ENCODE data around the gene RLN1. TPM values are rescaled to one million over a fixed set of nuclear protein-coding genes. Genes with fewer than 3 reads are reported as not detected.

RLN1 gene
- polyA plus RNA-seq, 1 of the 3 experiments (the other 2 are of a cell fraction), result 0.23 TPM

GRCh38 chr9:5355226-5355625, 15.6 kb upstream of the RLN1 start:
- Histone ChIP-seq H3K27me3 (ENCODE audit: insufficient read depth) (no peaks in the 10 kb centered on the region), H3K27ac (ENCODE audit: low read depth in 2 of 2, low read length in 1 of 2) (no peak overlapping the region; a peak in 1 of 4 replicates), H3K4me1 (ENCODE audit: control insufficient read depth in 1 of 2, insufficient read depth in 2 of 2, low read depth in 1 of 2, low read length in 1 of 2) (peaks cover 0 to 11% of the 10 kb centered on the region in 2 experiments; a peak in 2 of 4 replicates), H2AFZ (ENCODE audit: low read depth) (no peak overlapping the region), H4K20me1 (ENCODE audit: insufficient read depth) (no peaks in the 10 kb centered on the region), H3K9me3 (no peaks in the 10 kb centered on the region), H3K4me2 (no peak overlapping the region), H3K79me2 (ENCODE audit: insufficient read depth) (no peaks in the 10 kb centered on the region), H3K9ac (no peak overlapping the region), H3K9me2 (no peaks in the 10 kb centered on the region), H3F3A (replicated peaks; ENCODE audit: insufficient read depth) (no peaks in the 10 kb centered on the region), H3K4me3 (ENCODE audit: low read depth in 2 of 2, low read length in 1 of 2) (no peak overlapping the region), H3K36me3 (replicated peaks in 1 of 2; ENCODE audit: control insufficient read depth in 1 of 2, insufficient read depth in 2 of 2, low read length in 1 of 2) (peaks cover 0 to 10% of the 10 kb centered on the region in 2 experiments)
- TF ChIP-seq MXI1 (IDR thresholded peaks at IDR 0.05; ENCODE audit: low read depth, low read length), result no peak
- no peak for TF ChIP-seq CHD2 (IDR thresholded peaks at IDR 0.05; ENCODE audit: low read length, partially characterized antibody)
- TF ChIP-seq ZBTB33 (IDR thresholded peaks at IDR 0.05; ENCODE audit: borderline replicate concordance, low read depth), result no peak
- no peak for TF ChIP-seq TAF1 (IDR thresholded peaks at IDR 0.05; ENCODE audit: borderline replicate concordance, low read depth, low read length)
- TF ChIP-seq, protein P1, sequence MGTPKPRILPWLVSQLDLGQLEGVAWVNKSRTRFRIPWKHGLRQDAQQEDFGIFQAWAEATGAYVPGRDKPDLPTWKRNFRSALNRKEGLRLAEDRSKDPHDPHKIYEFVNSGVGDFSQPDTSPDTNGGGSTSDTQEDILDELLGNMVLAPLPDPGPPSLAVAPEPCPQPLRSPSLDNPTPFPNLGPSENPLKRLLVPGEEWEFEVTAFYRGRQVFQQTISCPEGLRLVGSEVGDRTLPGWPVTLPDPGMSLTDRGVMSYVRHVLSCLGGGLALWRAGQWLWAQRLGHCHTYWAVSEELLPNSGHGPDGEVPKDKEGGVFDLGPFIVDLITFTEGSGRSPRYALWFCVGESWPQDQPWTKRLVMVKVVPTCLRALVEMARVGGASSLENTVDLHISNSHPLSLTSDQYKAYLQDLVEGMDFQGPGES (IDR thresholded peaks at IDR 0.05; ENCODE audit: low read depth, low read length), result no peak
- TF ChIP-seq, protein P2, sequence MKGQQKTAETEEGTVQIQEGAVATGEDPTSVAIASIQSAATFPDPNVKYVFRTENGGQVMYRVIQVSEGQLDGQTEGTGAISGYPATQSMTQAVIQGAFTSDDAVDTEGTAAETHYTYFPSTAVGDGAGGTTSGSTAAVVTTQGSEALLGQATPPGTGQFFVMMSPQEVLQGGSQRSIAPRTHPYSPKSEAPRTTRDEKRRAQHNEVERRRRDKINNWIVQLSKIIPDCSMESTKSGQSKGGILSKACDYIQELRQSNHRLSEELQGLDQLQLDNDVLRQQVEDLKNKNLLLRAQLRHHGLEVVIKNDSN (IDR thresholded peaks at IDR 0.05; ENCODE audit: borderline replicate concordance, low read depth), result no peak
- TF ChIP-seq USF2 (IDR thresholded peaks at IDR 0.05; ENCODE audit: borderline replicate concordance, low read depth, low read length), result no peak
- no peak for TF ChIP-seq NRF1 (IDR thresholded peaks at IDR 0.05; ENCODE audit: low read depth, low read length)
- TF ChIP-seq ELF1 (IDR thresholded peaks at IDR 0.05), result no peak
- TF ChIP-seq TEAD4 (IDR thresholded peaks at IDR 0.05; ENCODE audit: borderline replicate concordance, insufficient read depth), result no peak
- POLR2A ChIA-PET, result no interaction called here
- CTCF ChIA-PET, result interaction anchor here (1.0 to 1.2 kb wide), 2 partner anchors 18 to 82 kb away, joined by 3 read pairs; no protein-coding TSS in a partner anchor
- no peak for DNase-seq
- 100% methylated on average over 1 of the region's 1 CpG for WGBS (ENCODE audit: low lambda C conversion rate)

DNA sequence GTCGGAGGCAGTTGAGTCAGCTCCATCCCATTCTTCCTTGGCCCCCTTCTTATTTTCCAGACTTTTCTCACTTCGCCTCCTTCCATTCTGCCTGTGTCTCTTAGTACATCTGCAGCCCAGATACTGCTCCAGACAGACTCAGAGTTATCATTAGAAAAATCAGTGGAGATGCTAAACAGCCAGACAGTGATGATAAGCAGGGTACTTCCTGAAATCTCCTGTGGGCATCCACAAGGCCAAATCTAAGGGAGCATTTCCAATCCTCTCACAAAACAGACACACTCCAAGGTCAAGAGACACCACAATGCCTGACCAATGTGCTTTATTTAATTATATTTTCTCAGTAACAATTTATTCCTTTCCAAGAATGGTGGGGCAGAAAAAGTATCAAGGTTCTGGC, 14.5 kb upstream of the RLN1 start:
- 84% methylated on average over 2 of the region's 2 CpGs for WGBS (ENCODE audit: low lambda C conversion rate)
- ChIA-PET CTCF (no interaction called here), POLR2A (no interaction called here)
- no peak overlapping the region for H3K9ac ChIP-seq
- no peaks in the 10 kb centered on the region for H3K27me3 ChIP-seq (ENCODE audit: insufficient read depth)
- peak overlapping the region in 1 of 2 experiments; percentile 68; a peak in 2 of 4 replicates for H3K27ac ChIP-seq (ENCODE audit: low read depth in 2 of 2, low read length in 1 of 2)
- TF ChIP-seq NRF1 (IDR thresholded peaks at IDR 0.05; ENCODE audit: low read depth, low read length) (no peak), POLR2AphosphoS5 (IDR thresholded peaks at IDR 0.05; ENCODE audit: low read depth, low read length) (peak; percentile 49; the same call in 1 of the 2 replicates), RCOR1 (IDR thresholded peaks at IDR 0.05; ENCODE audit: low read length) (peak; percentile 74; the same call in 1 of the 2 replicates), EP300 (IDR thresholded peaks at IDR 0.05; ENCODE audit: borderline replicate concordance in 1 of 2, low read depth in 1 of 2, low read length in 1 of 2) (peak; percentile 18 to 92; a peak in 1 of 4 replicates), JUND (IDR thresholded peaks at IDR 0.05) (0 out of 2 replicates have a peak, but pooled peaks have one; percentile 14), YY1 (IDR thresholded peaks at IDR 0.05; ENCODE audit: low read depth) (no peak), GABPA (IDR thresholded peaks at IDR 0.05; ENCODE audit: low read depth) (no peak), TCF12 (IDR thresholded peaks at IDR 0.05) (peak; percentile 91), CHD2 (IDR thresholded peaks at IDR 0.05; ENCODE audit: low read length, partially characterized antibody) (peak; percentile 70), GATA2 (CRISPR knock-in tag; IDR thresholded peaks at IDR 0.05) (peak; percentile 86)
- TF ChIP-seq, protein P3, sequence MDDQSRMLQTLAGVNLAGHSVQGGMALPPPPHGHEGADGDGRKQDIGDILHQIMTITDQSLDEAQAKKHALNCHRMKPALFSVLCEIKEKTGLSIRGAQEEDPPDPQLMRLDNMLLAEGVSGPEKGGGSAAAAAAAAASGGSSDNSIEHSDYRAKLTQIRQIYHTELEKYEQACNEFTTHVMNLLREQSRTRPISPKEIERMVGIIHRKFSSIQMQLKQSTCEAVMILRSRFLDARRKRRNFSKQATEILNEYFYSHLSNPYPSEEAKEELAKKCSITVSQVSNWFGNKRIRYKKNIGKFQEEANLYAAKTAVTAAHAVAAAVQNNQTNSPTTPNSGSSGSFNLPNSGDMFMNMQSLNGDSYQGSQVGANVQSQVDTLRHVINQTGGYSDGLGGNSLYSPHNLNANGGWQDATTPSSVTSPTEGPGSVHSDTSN (IDR thresholded peaks at IDR 0.05), result peak; percentile 51; the same call in 1 of the 2 replicates
- H3K4me3 ChIP-seq (ENCODE audit: low read depth in 2 of 2, low read length in 1 of 2), result no peak overlapping the region
- H3K79me2 ChIP-seq (ENCODE audit: insufficient read depth), result no peaks in the 10 kb centered on the region
- no peaks in the 10 kb centered on the region for H3K9me3 ChIP-seq
- no peaks in the 10 kb centered on the region for H4K20me1 ChIP-seq (ENCODE audit: insufficient read depth)
- peak; percentile 25 for DNase-seq
- no peak overlapping the region for H2AFZ ChIP-seq (ENCODE audit: low read depth)
- H3K4me2 ChIP-seq, result no peak overlapping the region
- peaks cover 0 to 10% of the 10 kb centered on the region in 2 experiments for H3K36me3 ChIP-seq (replicated peaks in 1 of 2; ENCODE audit: control insufficient read depth in 1 of 2, insufficient read depth in 2 of 2, low read length in 1 of 2)
- H3F3A ChIP-seq (replicated peaks; ENCODE audit: insufficient read depth), result no peaks in the 10 kb centered on the region
- peaks cover 0 to 11% of the 10 kb centered on the region in 2 experiments; a peak in 2 of 4 replicates for H3K4me1 ChIP-seq (ENCODE audit: control insufficient read depth in 1 of 2, insufficient read depth in 2 of 2, low read depth in 1 of 2, low read length in 1 of 2)
- no peaks in the 10 kb centered on the region for H3K9me2 ChIP-seq
